Activated CD4-positive, alpha-beta T cell treated with anti-CD3 and anti-CD28 coated beads, Interleukin-2, amount 50 U/mL, for 16 hours (primary cell): ENCODE measurements around the gene TTC13.

Experiments used
- DNase-seq: peaks from one replicate; pipeline ENCODE4 v3.0.0-alpha.2; 2020

The TTC13 gene

DNA sequence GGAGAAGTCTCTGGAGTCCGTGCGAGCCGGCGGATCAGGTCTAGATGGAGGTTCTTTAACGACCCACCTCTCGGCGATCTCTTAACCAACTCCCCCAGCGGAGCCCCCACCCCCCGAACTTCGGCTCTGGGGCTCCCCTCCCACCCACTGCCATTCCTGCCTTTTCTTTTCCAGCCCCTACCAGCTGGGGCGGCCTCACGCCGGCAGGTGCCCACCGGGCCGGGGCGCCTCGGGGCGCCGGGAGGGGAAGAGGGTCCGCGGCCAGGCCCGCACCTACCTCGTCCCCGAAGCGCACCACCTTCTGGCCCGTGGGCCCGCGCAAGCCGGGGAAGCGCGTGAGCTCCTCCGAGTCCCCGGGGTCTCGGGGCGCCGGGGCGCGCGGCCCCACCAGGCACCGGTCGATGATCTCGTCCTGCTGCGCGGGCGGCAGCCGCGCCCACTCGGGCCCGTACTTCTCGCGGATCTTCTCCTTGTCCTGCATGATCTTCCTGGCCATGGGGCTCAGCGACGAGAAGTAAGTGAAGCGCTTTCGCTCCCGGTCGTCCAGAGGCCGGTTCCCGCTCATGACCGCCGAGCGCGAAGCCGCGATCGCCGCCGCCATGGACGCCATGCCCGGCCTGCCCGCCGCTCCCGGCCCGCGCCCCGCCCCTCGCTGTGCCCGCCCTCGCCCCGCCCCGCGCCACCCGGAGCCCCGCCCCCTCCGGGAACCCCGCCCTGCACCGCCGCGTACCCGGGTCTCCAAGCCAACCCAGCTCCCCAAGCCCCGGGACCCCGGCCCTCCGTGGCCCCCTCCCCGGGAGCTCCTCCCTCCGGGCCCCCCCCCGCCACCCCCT is 110.5 kb downstream of the TTC13 start, which contains the start of gene C1orf198:
Gene C1orf198, minus strand, starts transcription at position 619 of the 833 bp plus-strand sequence. Its CDS starts 9 bp downstream, at position 610.
- peak; percentile 75 for DNase-seq

DNA sequence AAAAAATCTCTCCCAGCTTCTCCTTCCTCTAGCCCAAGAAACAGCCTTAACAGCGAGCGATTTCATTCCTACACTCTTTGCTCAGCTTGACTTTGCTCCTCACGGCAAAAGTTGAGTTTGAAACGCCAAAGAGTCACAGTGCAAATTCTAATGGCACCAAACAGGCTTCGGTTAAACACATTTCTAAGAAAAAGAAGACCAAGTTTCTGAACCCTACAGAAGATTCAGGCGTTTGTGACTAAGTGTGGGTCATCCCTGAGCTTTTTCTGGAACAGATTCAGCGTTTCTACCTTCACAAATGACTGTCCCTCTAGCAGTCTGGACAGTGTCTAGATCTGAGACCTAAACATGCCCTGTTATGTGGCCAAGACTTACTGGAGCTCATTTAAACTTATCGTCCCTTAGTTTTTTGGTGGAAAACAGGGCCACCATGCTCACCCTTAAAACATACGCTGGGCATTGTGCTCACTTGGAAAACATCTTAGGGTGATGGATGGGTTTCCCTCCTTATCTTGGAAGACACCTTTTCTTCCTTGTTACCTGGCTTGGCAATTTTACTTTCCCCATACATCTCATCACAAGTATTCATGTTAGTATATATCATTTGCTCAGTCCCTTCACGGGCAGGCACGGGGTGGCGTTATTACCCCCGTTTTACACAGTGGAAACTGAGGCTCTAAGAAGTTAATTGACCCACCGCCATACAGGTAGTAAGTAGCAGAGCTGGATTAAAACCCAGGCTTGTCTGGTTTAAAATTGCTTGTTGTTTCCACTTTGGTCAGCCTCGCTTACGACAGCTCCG is 111.4 kb downstream of the TTC13 start:
- DNase-seq: no peak

DNA sequence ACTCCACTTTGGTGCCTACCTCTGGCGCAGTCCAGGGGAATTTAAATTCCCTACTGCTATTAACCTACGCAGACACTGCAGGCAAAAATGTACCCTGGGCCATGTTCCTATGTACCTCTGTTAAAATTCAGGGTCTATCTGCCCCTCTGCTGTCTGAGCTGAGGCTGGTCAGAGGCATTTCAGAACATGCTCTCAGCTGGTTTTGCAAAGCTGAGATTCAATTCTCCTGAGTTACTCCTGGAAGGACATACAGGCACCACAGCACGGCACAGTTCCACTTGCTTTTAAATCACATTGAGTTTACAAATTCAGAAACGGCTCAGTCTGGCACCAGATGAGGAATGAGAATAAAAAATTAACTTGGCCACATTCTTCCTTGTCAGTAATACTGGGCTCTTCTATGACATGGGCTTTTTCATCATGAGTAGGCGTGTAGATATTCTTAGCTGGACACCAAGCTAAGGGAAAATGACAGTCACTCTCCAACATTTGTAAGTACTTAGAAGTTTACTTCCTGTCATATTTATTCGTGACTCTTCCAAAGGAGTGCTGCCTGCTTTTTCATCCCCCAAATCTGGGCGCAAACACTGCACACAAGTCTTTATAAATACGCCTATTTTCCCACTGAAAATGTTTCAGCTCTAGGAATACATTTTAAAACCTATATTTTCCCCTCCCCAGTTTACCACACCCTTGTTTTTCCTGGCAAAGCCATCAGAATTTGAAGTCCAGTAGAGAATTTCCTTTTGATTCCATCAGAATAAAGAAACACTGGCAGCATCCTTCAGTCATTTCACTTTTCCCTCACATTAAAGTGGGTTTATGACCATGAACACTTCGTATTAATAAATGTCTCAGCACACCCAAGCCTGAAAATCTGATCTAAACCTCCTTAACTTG is 112.2 kb downstream of the TTC13 start:
- no peak for DNase-seq

DNA sequence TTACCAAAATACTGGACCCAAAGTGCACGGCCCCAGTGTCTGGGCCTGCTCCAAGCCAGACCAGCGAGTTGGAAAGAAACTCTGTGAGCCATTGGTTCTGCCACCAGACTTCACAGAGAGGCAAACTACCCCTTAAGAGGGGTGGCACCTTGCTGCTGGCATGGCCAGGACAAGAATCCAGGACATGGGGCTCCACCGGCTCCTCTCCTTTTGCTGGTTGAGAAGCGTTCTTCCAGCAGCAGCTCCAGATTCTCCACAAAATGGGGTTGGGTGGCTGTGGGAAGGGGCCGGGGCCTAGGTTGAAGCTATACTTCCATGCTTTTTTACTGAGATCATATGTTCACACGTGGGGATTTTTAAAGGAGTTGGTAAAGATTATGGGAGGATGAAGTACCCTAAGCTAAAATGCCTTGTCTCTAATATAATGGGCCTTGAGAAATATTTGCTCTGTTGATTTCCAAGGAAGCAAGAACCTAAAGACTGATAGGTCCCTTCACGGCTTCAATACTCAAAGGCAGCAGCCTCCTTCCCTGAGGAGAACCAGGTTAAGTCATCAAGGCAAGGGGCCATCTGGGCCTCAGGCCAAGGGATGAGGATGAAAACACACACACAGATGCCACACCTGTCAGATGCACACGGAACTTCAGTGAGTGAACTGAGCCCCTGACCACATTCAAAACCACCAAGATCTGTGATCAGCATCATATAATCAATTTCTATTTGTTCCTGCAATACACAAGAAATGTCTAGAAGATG is 113.4 kb downstream of the TTC13 start:
- DNase-seq: no peak

DNA sequence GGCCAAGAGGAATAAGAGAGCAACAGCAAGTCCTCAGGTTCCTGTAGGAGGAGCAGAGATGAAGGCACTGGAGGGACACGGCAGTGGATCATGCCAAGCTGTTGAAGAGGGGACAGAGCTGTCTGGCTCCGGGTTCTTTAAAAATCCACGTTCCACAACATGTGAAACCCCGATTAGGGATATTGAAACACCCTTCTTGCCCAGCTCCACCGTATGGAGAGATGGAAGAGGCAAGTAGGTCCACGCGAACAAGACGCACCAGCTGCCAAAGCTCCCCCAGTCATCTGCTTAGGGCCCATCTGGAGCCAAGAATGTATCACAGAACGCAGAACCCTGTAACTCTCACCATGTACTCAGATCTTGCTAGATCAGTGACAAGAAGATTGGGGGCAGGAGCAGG is 114.2 kb downstream of the TTC13 start:
- no peak for DNase-seq

DNA sequence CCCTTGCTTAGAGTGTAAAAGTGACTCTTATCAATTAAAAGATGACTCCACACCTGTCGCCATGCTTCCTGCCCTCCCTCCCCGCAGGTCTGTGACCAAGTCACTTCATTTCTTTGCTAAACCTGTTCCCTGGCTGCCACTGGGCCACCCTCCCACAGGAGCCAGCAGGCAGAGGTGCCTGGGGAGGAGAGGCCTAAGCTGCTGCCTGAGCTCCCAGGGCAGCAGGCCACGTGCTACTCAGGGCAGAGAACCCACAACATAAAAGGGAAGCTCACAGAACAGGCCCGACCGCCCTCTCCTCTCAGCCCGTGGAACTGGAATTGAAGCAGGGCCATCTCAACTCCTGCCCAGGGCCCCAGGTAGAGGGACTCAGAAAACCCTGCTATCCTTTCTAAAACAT is 115.2 kb downstream of the TTC13 start:
- no peak for DNase-seq

DNA sequence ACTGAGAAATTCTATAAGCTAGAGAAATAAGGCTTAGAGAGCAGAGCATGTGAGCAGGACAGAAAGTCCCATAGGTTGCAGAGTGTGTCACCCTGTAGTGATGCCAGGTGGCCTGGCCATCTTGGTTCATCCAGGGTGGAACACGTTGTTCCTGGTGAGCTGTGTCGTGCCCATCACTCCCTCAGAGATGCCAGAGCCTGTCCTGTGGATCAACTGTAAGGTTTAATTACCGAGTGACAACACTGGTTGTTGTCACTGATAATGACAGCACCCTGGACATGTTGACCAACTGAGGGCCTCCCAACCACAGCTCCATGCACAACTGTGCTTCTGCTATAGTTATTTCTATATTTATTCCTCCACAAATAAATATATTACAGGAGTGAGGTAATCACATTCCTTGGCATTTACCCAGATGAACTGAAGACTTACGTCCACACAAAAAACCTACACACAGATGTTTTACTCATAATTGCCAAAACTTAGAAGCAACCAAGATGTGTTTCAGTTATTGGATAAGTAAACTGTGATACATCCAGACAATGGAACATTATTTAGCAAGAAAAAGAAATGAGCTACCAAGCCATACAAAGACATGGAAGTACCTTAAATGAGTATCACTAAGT is 116.6 kb downstream of the TTC13 start:
- DNase-seq: no peak

DNA sequence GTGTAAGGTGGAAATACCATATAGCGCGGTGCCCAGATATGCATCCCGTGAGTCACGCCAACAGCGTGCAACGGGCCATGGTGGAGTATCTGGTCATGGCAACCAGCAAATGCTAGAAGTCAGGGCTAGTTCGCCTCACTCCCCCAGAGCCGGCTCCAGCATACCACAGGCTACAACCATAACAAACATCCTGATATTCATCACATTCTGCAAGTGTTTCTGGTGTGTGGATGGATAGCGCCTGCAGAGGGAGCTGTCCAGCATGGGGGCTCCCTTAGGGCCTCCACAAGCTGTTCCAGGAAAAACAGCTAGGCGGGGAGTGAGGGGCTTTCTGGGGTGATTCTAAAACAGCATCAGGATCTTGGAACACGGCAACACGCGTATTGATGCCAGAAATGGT is 117.2 kb downstream of the TTC13 start:
- DNase-seq: no peak

DNA sequence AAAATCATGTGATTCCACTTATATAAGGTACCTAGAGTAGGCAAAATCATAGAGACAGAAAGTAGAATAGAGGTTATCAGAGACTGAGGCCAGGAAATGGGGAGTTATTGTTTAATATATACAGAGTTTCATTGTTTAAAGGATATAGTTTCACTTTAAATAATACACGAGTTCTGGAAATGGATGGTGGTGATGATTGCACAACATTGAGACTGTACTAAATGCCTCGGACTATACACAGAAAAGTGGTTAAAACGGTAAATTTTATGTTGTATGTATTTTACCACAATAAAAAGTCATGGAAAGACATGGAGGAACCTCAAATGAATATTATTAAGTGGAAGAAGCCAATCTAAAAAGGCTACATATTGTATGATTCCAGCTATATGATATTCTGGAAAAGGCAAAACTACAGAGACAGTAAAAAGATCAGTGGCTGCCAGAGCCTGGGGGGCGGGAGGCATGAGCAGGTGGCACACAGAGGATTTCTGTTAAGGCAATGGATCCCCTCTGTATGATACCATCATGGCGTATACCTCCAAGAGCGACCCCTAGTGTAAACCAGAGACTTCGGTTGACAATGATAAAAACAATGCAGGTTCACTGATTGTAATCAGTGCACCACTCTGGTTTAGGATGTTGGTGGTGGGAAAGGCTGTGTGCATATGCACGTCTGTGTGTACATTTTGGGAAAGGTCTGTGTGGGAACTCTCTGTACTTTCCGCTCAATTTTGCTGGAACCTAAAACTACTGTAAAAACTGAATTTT is 117.9 kb downstream of the TTC13 start:
- DNase-seq: no peak

DNA sequence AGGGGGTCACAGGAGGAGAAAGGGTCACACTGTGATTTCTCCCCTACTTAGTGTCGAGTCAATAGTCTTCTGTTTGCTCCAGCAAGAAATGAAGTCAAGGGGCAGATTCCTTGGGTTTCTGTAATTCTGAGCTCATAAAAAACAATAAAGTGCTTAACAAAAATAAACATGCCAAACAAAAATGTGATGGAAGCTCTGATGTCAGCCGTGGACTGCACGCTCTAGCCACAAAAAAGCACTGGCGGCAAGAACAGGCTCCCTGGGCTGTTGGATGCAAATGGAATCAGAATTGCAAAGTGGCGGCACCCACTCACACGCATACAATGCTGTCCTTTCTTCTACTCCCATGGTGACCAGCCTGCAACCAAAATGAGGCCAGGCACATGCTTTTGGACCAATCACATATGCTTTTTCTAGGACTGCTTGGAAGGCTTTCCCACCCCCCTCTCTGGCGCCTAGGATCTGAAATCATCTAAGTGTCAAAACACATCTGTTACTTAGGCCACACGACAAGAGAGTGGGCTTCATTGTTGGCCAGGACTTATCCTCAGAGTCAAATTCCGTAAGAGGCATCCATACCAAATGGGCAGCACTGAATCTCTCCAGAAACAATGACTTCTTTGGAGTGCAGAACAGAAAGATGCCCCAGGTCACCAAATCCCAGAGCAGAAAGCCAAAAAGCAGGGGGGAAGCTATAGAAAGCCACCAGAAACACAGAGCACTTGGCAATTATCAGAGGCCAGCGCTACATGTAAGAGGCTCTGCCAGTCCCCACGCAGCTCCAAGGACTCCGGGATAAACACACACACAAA is 119.5 kb downstream of the TTC13 start:
- no peak for DNase-seq

DNA sequence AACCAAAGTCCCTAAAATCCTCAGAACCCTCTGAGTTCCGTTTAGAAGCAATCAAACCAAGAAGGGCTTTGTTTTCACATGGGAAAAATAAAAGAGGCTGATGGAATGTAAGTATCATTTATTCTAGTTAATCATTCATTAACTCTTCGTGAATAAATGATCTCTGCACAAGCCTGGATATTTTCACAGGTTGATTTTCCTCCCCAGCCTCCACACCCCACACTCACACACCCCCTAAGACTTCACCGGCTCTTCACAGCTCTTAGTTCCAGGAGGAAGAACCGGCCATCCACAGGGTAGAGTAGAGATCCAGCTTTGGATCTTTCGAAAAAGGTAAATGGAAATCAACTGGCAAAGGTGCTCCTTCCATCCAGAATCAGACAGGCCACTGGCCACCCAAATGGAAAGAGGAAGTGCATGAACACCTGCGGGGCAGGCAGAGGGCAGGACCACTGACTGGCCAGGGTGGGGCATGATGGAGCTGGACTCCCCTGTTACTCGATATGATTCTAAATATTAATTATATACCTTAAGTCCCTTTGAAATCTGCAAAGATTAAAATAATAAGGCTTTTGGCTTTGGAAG is 120.3 kb downstream of the TTC13 start:
- DNase-seq: no peak

DNA sequence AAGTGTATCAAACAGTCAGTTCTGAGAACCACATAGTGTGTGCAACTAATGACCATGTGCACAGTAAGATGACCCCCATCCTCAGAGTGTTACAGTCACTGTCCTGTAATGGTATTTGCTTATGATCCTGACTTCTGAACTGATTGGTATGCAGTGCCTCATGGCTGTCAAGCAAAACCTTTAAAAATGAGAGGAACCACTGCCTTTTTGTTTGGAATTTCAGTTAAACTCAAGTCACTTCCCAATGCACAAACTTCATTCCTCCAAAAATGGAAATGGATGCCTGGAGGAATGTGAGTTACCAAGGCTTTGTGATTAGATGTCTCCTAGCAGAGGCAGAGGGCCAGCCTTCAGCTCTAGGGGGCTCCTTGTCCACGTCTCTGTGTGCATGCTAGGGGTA is 120.8 kb downstream of the TTC13 start:
- no peak for DNase-seq

DNA sequence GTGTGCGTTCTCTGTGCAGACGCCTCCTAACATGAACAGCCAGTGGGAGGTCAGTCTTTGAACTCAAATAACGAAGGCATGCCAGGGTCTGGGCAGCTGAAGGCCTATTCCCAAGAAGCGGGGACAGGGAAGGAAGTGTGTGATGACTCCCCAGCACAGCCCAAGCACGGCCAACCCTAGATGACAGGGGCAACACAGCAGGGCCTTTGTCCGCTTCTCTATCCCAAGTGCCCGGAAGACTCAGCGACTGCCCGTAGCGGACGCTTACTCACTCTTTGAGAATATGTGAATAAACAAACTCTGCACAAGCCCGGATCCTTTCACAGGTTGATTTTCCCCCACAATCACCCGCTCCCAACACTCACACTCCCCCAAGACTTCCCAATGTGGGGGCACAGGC is 121.6 kb downstream of the TTC13 start:
- no peak for DNase-seq
